Measurements from ENCODE around the gene MED12L.

The MED12L gene

GRCh38 chr3:151109286-151109800, 23.9 kb downstream of the MED12L start:
- H3K9me3 ChIP-seq (replicated peaks; ENCODE audit: insufficient read depth, low read length) = no peaks in the 10 kb centered on the region

GRCh38 chr3:151112731-151113130, 27.3 kb downstream of the MED12L start:
- DNase-seq = no peak
- no peak for TF ChIP-seq EZH2phosphoT487 (IDR thresholded peaks at IDR 0.05; ENCODE audit: low read length)
- no peak for TF ChIP-seq EZH2 (optimal IDR thresholded peaks at IDR 0.05; ENCODE audit: low read depth, low read length)
- no peak for TF ChIP-seq CTCF (IDR thresholded peaks at IDR 0.05; ENCODE audit: low read length)
- H3K27ac ChIP-seq (ENCODE audit: low read length) = no peak overlapping the region
- no peaks in the 10 kb centered on the region for H4K20me1 ChIP-seq (ENCODE audit: insufficient read depth, low read length)
- H3K9ac ChIP-seq (ENCODE audit: low read length) = no peak overlapping the region
- H3K4me2 ChIP-seq (ENCODE audit: low read depth, low read length) = no peak overlapping the region
- H3K36me3 ChIP-seq (replicated peaks; ENCODE audit: insufficient read depth, low read length) = no peaks in the 10 kb centered on the region
- H2AFZ ChIP-seq (ENCODE audit: low read length) = no peak overlapping the region
- H3K9me3 ChIP-seq (replicated peaks; ENCODE audit: insufficient read depth, low read length) = no peaks in the 10 kb centered on the region
- no peaks in the 10 kb centered on the region for H3K79me2 ChIP-seq (ENCODE audit: low read length)
- H3K27me3 ChIP-seq (replicated peaks; ENCODE audit: insufficient read depth, low read length) = no peaks in the 10 kb centered on the region
- H3K4me3 ChIP-seq (ENCODE audit: low read length) = no peak overlapping the region
- no peaks in the 10 kb centered on the region for H3F3A ChIP-seq (ENCODE audit: insufficient read depth, low read length)
- no peaks in the 10 kb centered on the region for H3K4me1 ChIP-seq (ENCODE audit: low read length)
- H3K9me2 ChIP-seq (replicated peaks; ENCODE audit: insufficient read depth, low read length) = no peaks in the 10 kb centered on the region

More at GRCh38 chr3:151109286-151109800, 23.9 kb downstream of the MED12L start:
- H3K27me3 ChIP-seq (replicated peaks; ENCODE audit: insufficient read depth, low read length) = no peaks in the 10 kb centered on the region
- H3K9ac ChIP-seq (ENCODE audit: low read length) = no peak overlapping the region
- no peaks in the 10 kb centered on the region for H3F3A ChIP-seq (ENCODE audit: insufficient read depth, low read length)
- H3K9me2 ChIP-seq (replicated peaks; ENCODE audit: insufficient read depth, low read length) = no peaks in the 10 kb centered on the region
- no peak for TF ChIP-seq CTCF (IDR thresholded peaks at IDR 0.05; ENCODE audit: low read length)
- TF ChIP-seq EZH2 (optimal IDR thresholded peaks at IDR 0.05; ENCODE audit: low read depth, low read length) = no peak
- TF ChIP-seq EZH2phosphoT487 (IDR thresholded peaks at IDR 0.05; ENCODE audit: low read length) = no peak
- no peaks in the 10 kb centered on the region for H4K20me1 ChIP-seq (ENCODE audit: insufficient read depth, low read length)
- H3K4me3 ChIP-seq (ENCODE audit: low read length) = no peak overlapping the region
- no peak overlapping the region for H3K4me2 ChIP-seq (ENCODE audit: low read depth, low read length)
- no peaks in the 10 kb centered on the region for H3K79me2 ChIP-seq (ENCODE audit: low read length)
- no peak overlapping the region for H3K27ac ChIP-seq (ENCODE audit: low read length)
- no peak overlapping the region for H2AFZ ChIP-seq (ENCODE audit: low read length)
- DNase-seq = no peak
- H3K4me1 ChIP-seq (ENCODE audit: low read length) = no peaks in the 10 kb centered on the region
- H3K36me3 ChIP-seq (replicated peaks; ENCODE audit: insufficient read depth, low read length) = no peaks in the 10 kb centered on the region

- H3K79me2 ChIP-seq (ENCODE audit: low read length) = no peaks in the 10 kb centered on the region
- no peaks in the 10 kb centered on the region for H4K20me1 ChIP-seq (ENCODE audit: insufficient read depth, low read length)
- no peak overlapping the region for H3K9ac ChIP-seq (ENCODE audit: low read length)
- H3K36me3 ChIP-seq (replicated peaks; ENCODE audit: insufficient read depth, low read length) = no peaks in the 10 kb centered on the region
- H3F3A ChIP-seq (ENCODE audit: insufficient read depth, low read length) = no peaks in the 10 kb centered on the region
- no peaks in the 10 kb centered on the region for H3K27me3 ChIP-seq (replicated peaks; ENCODE audit: insufficient read depth, low read length)
- no peak overlapping the region for H3K4me2 ChIP-seq (ENCODE audit: low read depth, low read length)
- H3K9me2 ChIP-seq (replicated peaks; ENCODE audit: insufficient read depth, low read length) = no peaks in the 10 kb centered on the region
- TF ChIP-seq EZH2phosphoT487 (IDR thresholded peaks at IDR 0.05; ENCODE audit: low read length) (no peak), CTCF (IDR thresholded peaks at IDR 0.05; ENCODE audit: low read length) (no peak), EZH2 (optimal IDR thresholded peaks at IDR 0.05; ENCODE audit: low read depth, low read length) (no peak)
- H2AFZ ChIP-seq (ENCODE audit: low read length) = no peak overlapping the region
- no peak overlapping the region for H3K27ac ChIP-seq (ENCODE audit: low read length)
- DNase-seq = no peak
- H3K4me3 ChIP-seq (ENCODE audit: low read length) = no peak overlapping the region
- H3K9me3 ChIP-seq (replicated peaks; ENCODE audit: insufficient read depth, low read length) = no peaks in the 10 kb centered on the region
- H3K4me1 ChIP-seq (ENCODE audit: low read length) = no peaks in the 10 kb centered on the region
Measured at GRCh38 chr3:151113343-151113742, 27.9 kb downstream of the MED12L start.
